Measurements from ENCODE around the gene EIPR1.

Gene EIPR1

GRCh38 chr2:3185910-3186309 is 191.7 kb downstream of the EIPR1 start:
- TF ChIP-seq ZNF565 (CRISPR knock-in tag; conservative IDR thresholded peaks at IDR 0.05; ENCODE audit: low read depth) (no peak), ZFP30 (CRISPR knock-in tag; IDR thresholded peaks at IDR 0.05) (no peak), POU6F1 (CRISPR knock-in tag; IDR thresholded peaks at IDR 0.05; ENCODE audit: borderline replicate concordance, low read depth) (no peak), PPARA (CRISPR knock-in tag; IDR thresholded peaks at IDR 0.05; ENCODE audit: borderline replicate concordance) (no peak), SNAI2 (CRISPR knock-in tag; IDR thresholded peaks at IDR 0.05) (no peak)
- no peak for ATAC-seq

GRCh38 chr2:3185256-3185655 is 192.4 kb downstream of the EIPR1 start:
- TF ChIP-seq ZFP30 (CRISPR knock-in tag; IDR thresholded peaks at IDR 0.05), result no peak
- no peak for TF ChIP-seq PPARA (CRISPR knock-in tag; IDR thresholded peaks at IDR 0.05; ENCODE audit: borderline replicate concordance)
- no peak for TF ChIP-seq POU6F1 (CRISPR knock-in tag; IDR thresholded peaks at IDR 0.05; ENCODE audit: borderline replicate concordance, low read depth)
- TF ChIP-seq TOX (CRISPR knock-in tag; IDR thresholded peaks at IDR 0.05; ENCODE audit: borderline replicate concordance), result no peak
- TF ChIP-seq RARB (CRISPR knock-in tag; IDR thresholded peaks at IDR 0.05), result no peak
- no peak for TF ChIP-seq CREB5 (CRISPR knock-in tag; IDR thresholded peaks at IDR 0.05; ENCODE audit: low read depth)
- no peak for TF ChIP-seq PATZ1 (CRISPR knock-in tag; IDR thresholded peaks at IDR 0.05; ENCODE audit: borderline replicate concordance)
- no peak for TF ChIP-seq CSRNP3 (CRISPR knock-in tag; IDR thresholded peaks at IDR 0.05)
- TF ChIP-seq ZNF70 (CRISPR knock-in tag; IDR thresholded peaks at IDR 0.05), result no peak
- no peak for TF ChIP-seq ZNF8 (CRISPR knock-in tag; IDR thresholded peaks at IDR 0.05)
- ATAC-seq, result no peak

- TF ChIP-seq GLIS3 (CRISPR knock-in tag; IDR thresholded peaks at IDR 0.05) (no peak), RARB (CRISPR knock-in tag; IDR thresholded peaks at IDR 0.05) (no peak), ZFP3 (CRISPR knock-in tag; IDR thresholded peaks at IDR 0.05) (no peak), POU6F1 (CRISPR knock-in tag; IDR thresholded peaks at IDR 0.05; ENCODE audit: borderline replicate concordance, low read depth) (no peak), TSHZ2 (CRISPR knock-in tag; IDR thresholded peaks at IDR 0.05) (no peak), PATZ1 (CRISPR knock-in tag; IDR thresholded peaks at IDR 0.05; ENCODE audit: borderline replicate concordance) (no peak), ARNTL (CRISPR knock-in tag; IDR thresholded peaks at IDR 0.05; ENCODE audit: borderline replicate concordance, low read depth) (no peak), ZNF8 (CRISPR knock-in tag; IDR thresholded peaks at IDR 0.05) (no peak)
- ATAC-seq, result no peak
Observed at GRCh38 chr2:3184167-3184566, 193.5 kb downstream of the EIPR1 start.
